AG20443 (cell line): ENCODE data around the gene FAM83F.
A peak's percentile ranks its signal among the peaks of the same experiment; 100 is the strongest.

Experiments used
- DNase-seq: peaks from one replicate; pipeline ENCODE4 v3.0.0; 2012; ENCODE audit warnings: low spot score, mixed read lengths

FAM83F gene

GRCh38 chr22:40036126-40036525, 41.4 kb downstream of the FAM83F start:
- no peak for DNase-seq

GRCh38 chr22:40036591-40037225, 42.0 kb downstream of the FAM83F start:
- DNase-seq: peak; percentile 84

- DNase-seq: no peak
These were observed 42.6 kb downstream of the FAM83F start for GRCh38 chr22:40037320-40037719.

DNA sequence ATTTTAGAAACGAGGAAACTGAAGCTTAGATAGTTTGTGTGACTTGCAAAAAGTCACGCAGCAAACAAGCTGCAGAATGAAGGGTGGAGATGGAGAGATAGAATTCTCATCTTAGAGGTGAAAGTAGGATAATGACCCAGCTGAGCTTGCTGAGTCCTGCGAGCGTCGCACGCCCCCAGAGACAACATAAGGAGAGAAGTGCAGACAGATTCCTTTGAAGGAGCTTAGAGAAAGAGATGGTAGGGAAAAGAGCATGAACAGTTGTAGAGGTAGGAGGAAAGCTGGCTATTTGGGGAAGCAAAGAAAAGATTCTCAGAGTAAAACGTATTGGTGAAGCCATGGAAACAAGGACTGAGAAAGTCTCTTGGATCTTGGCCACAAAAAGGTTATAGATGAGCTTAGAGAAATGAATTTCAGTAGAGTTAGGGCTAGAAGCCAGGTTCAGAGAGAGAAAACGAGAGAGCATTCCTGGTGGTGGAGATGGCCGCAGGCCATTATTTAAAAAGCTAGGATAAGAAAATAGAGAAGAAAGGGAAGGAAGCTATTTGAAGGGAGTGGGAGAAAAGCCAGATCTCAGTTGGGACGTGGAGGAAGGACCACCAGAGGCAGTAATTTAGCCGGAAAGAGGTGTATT, 44.8 kb downstream of the FAM83F start:
- no peak for DNase-seq

- no peak for DNase-seq
These were observed 46.2 kb downstream of the FAM83F start for GRCh38 chr22:40040927-40041326.

GRCh38 chr22:40041366-40042137, 46.8 kb downstream of the FAM83F start:
- DNase-seq: no peak

GRCh38 chr22:40042312-40042711, 47.6 kb downstream of the FAM83F start:
- DNase-seq: no peak

GRCh38 chr22:40043081-40043480, 48.3 kb downstream of the FAM83F start:
- peak; percentile 73 for DNase-seq

DNA sequence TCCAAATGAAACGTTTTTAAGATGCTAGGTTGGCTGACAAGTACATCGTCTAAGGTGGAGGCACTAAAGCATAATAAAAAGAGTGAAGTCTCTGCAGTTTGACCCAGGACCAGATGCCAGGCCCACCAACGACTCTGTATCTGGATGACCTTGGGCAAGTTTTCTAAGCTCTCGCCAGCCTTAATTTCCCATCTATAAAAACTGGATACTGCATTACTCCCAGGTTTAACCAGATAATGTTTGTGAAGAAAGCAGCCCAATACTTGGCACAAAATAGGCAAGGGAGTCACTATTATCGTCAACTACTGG, 49.0 kb downstream of the FAM83F start:
- DNase-seq: no peak

DNA sequence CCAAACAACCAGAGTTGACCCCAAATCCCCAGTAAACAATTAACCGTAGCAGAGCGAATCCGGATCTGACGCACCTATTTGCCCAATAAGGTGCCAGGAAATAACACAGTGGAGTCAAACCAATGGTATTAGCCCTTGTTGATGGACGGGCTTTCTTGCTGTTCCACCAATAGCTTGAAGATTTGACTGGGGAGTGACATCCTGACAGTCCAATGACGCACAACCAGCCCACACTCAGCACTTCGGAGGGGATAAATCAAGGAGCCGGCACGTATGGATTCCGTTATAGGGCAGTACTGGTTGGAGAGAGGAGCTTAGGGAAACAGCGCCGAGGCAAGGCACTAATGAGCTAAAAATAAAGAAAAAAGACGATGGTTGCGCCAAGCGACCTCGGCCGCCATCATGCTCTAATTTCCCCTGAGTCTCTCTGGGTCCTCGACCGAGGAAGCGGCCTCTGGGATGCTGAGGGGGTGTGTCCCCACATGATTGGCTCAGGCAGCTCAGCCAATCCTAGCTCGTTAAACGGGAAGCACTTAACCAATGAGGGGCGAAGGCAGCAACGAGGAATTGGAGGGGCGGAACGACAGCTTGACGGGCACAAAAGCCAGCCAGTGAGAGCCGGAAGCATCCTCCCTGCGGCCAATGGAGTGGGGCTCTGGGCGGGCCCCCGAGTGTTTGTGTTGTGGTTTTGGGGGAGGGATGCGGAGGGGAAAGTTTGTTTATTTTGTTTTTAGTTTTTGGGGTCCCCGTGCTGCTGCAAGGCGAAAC, 49.5 kb downstream of the FAM83F start:
- DNase-seq: peak; percentile 98

DNA sequence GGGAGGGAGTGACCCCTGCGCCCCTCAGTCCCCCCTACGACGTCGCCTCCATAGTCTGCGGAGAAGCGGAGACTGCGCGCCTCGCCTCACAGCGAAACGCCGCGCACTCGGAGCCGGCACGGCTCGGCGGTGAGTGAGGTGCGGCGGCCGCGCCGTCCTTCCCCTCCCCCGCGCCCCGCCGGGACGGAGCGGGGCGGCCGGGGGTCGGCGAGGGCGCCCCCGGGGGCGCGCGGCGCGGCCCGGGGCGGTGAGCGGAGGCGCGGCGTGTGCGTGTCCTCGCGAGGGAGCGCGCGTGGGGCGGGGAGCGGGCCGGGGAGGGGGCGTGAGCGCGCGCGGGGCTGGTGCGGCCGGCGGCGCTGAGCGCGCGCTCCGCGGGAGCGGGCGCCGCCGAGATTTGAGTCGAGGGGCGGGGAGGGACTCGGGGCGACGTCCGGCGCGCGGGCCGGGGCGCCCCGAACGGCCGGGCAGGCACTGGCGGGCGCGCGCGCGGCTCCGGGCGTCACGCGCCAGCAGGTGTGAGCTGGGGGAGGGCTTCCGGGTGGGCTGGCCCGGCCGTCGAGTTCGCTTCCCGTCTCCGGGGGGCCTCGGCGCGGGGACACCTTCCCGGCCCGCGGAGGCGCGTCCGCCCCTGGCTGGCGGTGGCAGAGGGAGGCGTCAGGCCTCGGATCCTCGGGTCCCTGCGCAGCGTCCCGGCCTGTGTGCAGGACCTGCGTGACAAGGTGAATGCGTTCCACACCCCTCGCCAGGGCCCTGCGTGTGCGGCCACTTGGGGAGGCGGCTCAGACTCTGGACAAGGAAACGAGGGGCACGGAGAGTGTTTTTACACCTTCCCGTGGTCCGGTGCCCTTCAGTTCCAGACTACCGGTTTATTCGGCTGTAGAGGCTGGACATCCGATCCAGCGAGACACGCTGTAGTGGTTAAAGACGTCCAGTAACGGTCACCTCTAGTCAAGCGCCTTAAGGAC, 50.4 kb downstream of the FAM83F start:
- peak; percentile 63 for DNase-seq

DNA sequence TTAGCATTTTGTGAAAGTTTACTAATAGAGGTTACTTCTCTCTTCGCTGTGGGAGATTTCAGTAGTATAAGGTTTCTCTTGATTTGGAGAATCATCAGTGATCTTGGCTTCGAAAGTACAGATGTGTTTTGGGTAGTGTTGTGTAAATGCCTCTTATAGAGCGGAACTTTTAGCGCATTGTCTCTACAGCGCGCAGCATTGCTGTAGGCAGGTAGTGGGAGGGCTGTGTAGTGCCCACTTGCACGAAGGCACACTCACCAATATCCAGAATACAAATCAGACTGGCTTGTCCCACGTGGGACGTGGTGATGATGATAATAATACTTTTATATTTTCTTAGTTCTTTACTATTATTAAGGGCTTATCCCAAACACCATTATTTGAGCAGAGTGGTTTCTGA, 51.4 kb downstream of the FAM83F start:
- DNase-seq: no peak

- DNase-seq: no peak
These were observed 55.5 kb downstream of the FAM83F start for GRCh38 chr22:40050258-40050657.

DNA sequence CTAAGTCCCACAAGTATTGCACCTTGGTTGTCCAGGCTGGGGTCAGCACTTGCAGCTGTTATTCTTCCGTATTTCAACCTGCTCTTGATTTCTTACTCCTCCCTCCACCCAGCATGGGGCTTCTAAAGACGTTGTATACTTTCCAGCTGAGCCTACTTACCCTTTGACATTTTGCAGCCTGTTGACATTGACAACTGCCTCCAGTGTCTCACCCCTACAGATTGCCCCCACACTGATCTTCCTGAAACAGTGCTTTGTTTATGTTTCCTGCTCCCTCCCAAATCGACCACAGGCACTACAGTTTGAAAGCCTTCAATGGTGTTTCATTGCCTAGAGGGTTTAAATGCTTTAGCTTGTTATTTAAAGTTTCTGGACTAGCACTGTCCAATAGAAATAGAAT, 56.6 kb downstream of the FAM83F start:
- no peak for DNase-seq

- no peak for DNase-seq
These were observed 58.7 kb downstream of the FAM83F start for GRCh38 chr22:40053460-40053859.

DNA sequence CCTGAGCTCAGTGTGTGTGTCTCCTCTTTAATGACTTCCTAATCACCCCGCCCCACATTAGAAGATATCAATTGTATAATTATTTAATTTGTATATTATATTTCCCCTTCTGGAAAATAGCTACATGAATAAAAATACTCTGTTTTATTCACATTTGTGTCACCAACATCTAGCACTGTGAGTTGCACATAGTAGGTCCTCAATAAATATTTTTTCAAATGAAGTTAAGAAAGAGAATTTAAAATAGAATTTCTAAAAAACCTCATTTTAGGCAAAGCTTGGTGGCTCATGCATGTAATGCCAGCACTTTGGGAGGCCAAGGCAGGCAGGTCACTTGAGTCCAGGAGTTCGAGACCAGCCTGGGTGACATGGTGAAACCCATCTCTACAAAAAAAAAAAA, 59.7 kb downstream of the FAM83F start:
- DNase-seq: no peak

DNA sequence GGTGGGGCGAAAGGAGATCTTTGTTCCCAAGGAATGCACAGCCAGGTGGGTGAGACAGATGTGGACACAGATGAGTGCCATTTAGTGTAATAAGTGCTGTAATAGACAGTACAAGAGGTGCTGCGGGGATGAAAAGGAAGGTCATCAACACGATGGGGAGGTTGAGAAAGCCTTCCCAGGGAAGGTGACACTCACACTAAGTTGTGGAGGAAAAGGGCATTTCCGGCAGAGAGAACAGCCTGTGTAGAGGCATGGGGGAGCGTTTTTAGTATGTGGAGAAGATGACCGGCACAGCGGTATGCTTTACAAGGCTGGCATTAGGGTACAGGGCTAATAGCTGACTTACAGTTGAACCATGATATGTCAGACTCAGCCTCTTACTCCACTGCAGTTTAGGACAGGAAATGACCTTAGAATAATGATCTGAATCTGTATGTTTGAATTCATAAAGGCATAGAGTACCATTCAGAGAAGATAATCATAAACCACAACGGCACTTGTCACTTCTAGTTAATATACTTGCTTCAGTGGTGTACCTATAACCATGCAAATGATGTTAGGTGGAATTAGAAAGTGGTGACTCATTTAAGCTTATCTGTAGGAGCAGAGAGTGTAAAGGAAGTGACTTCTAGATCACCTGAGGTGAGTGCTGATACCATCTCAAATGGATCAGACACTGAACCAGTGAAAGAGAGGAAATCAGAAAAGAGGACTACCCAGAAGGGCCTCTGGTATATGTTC, 60.6 kb downstream of the FAM83F start:
- DNase-seq: no peak

DNA sequence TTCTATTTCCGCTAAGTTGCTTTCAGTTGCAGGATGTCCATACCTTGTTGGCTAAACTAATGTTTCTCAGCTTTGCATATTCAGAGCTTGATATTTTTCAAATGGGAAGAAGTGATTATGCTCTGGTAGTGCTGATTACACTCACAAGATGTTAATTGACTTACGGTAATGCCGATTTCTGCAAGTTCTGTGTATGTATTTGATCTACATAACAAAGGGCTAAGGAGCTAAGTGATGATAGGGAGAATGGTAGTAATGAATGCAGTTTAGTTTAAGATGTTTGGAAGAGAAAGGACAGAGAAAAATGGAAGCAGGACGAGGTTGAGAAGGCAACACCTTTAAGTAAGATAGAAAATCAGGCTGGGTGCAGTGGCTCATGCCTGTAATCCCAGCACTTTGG, 61.4 kb downstream of the FAM83F start:
- no peak for DNase-seq

GRCh38 chr22:40056559-40056958, 61.8 kb downstream of the FAM83F start:
- DNase-seq: no peak

- no peak for DNase-seq
These were observed 62.9 kb downstream of the FAM83F start for GRCh38 chr22:40057652-40058051.

- no peak for DNase-seq
These were observed 63.5 kb downstream of the FAM83F start for GRCh38 chr22:40058265-40058664.
